HG03103 (cell line): Measurements from ENCODE around the gene C2orf69.

Experiments
- ATAC-seq: cut with Tn5 transposase; IDR thresholded peaks from one replicate; pipeline ENCODE4 v1.9.1; 2021; ENCODE audit warnings: low read depth; ENCODE audit not compliant: unreplicated experiment

C2orf69 gene

GRCh38 chr2:199962203-199962602 is 51.1 kb downstream of the C2orf69 start:
- no peak for ATAC-seq

- ATAC-seq, result no peak
Observed at GRCh38 chr2:199966405-199966804, 55.3 kb downstream of the C2orf69 start.

GRCh38 chr2:199966976-199967375 is 55.9 kb downstream of the C2orf69 start:
- ATAC-seq, result no peak

- ATAC-seq, result no peak
Observed at GRCh38 chr2:199968126-199968525, 57.0 kb downstream of the C2orf69 start.

GRCh38 chr2:199972088-199972626 is 61.1 kb downstream of the C2orf69 start:
- no peak for ATAC-seq

- ATAC-seq, result no peak
Observed at GRCh38 chr2:199973703-199974102, 62.6 kb downstream of the C2orf69 start.

GRCh38 chr2:199975273-199975895 is 64.3 kb downstream of the C2orf69 start:
- no peak for ATAC-seq
